B cell (primary cell): Measurements from ENCODE around the gene PLCL1. TPM values are rescaled to one million over a fixed set of nuclear protein-coding genes. Genes with fewer than 3 reads are reported as not detected.

Experiments used
- ATAC-seq: fragments of 200-7000 bp; cut with Tn5 transposase; one replicate; pipeline ENCODE4 v1.10.0; 2021; ENCODE audit warnings: low read depth, mild to moderate bottlenecking, moderate number of reproducible peaks, moderate library complexity
- CTCF ChIA-PET: fragments of 350-600 bp; sonication (Branson Sonifier 250); formaldehyde crosslinking; loops from one replicate; lab custom pipeline; 2021; ENCODE audit warnings: antibody characterized with exemption, inconsistent platforms; lab: Charles Lee
- POLR2A ChIA-PET: fragments of 350-600 bp; sonication (Branson Sonifier 250); formaldehyde crosslinking; loops from one replicate; lab custom pipeline; 2021; ENCODE audit warnings: antibody characterized with exemption; lab: Charles Lee
- DNase-seq: peaks from one replicate; pipeline ENCODE4 v3.0.0; 2013
- H2AFZ ChIP-seq: 2 replicates; pipeline ENCODE4 v1.6.1; 2012; ENCODE audit warnings: mild to moderate bottlenecking, low read depth, low read length; ENCODE audit not compliant: insufficient read depth, poor library complexity, severe bottlenecking
- H3K27ac ChIP-seq, 2 donors: 1 replicate in 1 of 2; 2 replicates in 1 of 2; pipeline ENCODE4 v1.5.1; 2012 to 2013; ENCODE audit warnings: low read length in 2 of 2, mild to moderate bottlenecking in 2 of 2, moderate library complexity in 1 of 2
- H3K27me3 ChIP-seq, 4 experiments: fragments of 200-600 bp in 1 of 4; sonication (generic) in 1 of 4; replicated peaks in 1 of 4; 1 replicate in 2 of 4; 2 replicates in 2 of 4; pipeline versions ENCODE4 v1.6.1 to v1.7.0; 2013 to 2016; ENCODE audit warnings: low read length in 3 of 4, mild to moderate bottlenecking in 2 of 4, mixed read lengths in 1 of 4, moderate library complexity in 1 of 4; ENCODE audit not compliant: insufficient read depth in 4 of 4, control insufficient read depth in 3 of 4; ENCODE audit errors: control extremely low read depth in 1 of 4
- H3K36me3 ChIP-seq, 2 experiments: replicated peaks in 1 of 2; 1 replicate in 1 of 2; 2 replicates in 1 of 2; pipeline versions ENCODE4 v1.6.1 to v1.7.1; 2013; ENCODE audit warnings: low read length in 1 of 2; ENCODE audit not compliant: insufficient read depth in 2 of 2, control insufficient read depth in 1 of 2; ENCODE audit errors: control extremely low read depth in 1 of 2, extremely low read depth in 1 of 2
- H3K4me1 ChIP-seq, 2 donors: fragments of 200-600 bp in 1 of 2; sonication (generic) in 1 of 2; 1 replicate in 1 of 2; 2 replicates in 1 of 2; pipeline versions ENCODE4 v1.5.1 to v1.6.1; 2013 to 2017; ENCODE audit warnings: low read length in 2 of 2; ENCODE audit not compliant: control insufficient read depth in 2 of 2, insufficient read depth in 2 of 2
- H3K4me2 ChIP-seq: replicated peaks from 2 replicates; pipeline ENCODE3; 2012; ENCODE audit warnings: mild to moderate bottlenecking, low read depth, low read length; ENCODE audit not compliant: poor library complexity, severe bottlenecking
- H3K4me3 ChIP-seq, 5 experiments: fragments of 200-600 bp in 1 of 5; sonication (generic) in 1 of 5; 1 replicate in 3 of 5; 2 replicates in 2 of 5; pipeline versions ENCODE4 v1.5.1 to v1.7.0; 2011 to 2016; ENCODE audit warnings: low read length in 4 of 5, mild to moderate bottlenecking in 4 of 5, low read depth in 2 of 5, control low read depth in 1 of 5, moderate library complexity in 1 of 5; ENCODE audit not compliant: insufficient read depth in 1 of 5; ENCODE audit errors: control extremely low read depth in 1 of 5, extremely low read depth in 1 of 5
- H3K79me2 ChIP-seq: fragments of 200-600 bp; sonication (generic); one replicate; pipeline ENCODE4 v1.6.0; 2016; ENCODE audit warnings: low read length; ENCODE audit not compliant: control insufficient read depth, insufficient read depth
- H3K9ac ChIP-seq: fragments of 200-600 bp; sonication (generic); 2 replicates; pipeline ENCODE4 v1.6.1; 2017; ENCODE audit warnings: mild to moderate bottlenecking, low read length, moderate library complexity
- H3K9me3 ChIP-seq, 3 donors: one replicate each; pipeline versions ENCODE4 v1.6.1 to v1.7.1; 2013; ENCODE audit warnings: low read length in 2 of 3; ENCODE audit not compliant: control insufficient read depth in 2 of 3, insufficient read depth in 1 of 3; ENCODE audit errors: control extremely low read depth in 1 of 3
- H4K20me1 ChIP-seq: 2 replicates; pipeline ENCODE4 v1.6.0; 2012; ENCODE audit warnings: mild to moderate bottlenecking, low read length; ENCODE audit not compliant: insufficient read depth, control insufficient read depth, poor library complexity, severe bottlenecking
- H3K27ac Mint-ChIP-seq: one replicate; pipeline ENCODE4 v1.8.0; 2021; ENCODE audit warnings: mixed read lengths
- H3K27me3 Mint-ChIP-seq: one replicate; pipeline ENCODE4 v1.8.0; 2021; ENCODE audit warnings: mixed read lengths
- H3K4me1 Mint-ChIP-seq: one replicate; pipeline ENCODE4 v1.8.0; 2021; ENCODE audit warnings: mixed read lengths
- H3K4me3 Mint-ChIP-seq: one replicate; pipeline ENCODE4 v1.8.0; 2021; ENCODE audit warnings: mixed read lengths
- H3K9me3 Mint-ChIP-seq: one replicate; pipeline ENCODE4 v1.8.0; 2022; ENCODE audit warnings: mixed read lengths; ENCODE audit not compliant: insufficient read depth
- CTCF ChIP-seq: fragments of 200-600 bp; IDR thresholded peaks from one replicate; pipeline ENCODE4 v1.8.0; 2022; ENCODE audit warnings: antibody characterized with exemption, mild to moderate bottlenecking
- EZH2 ChIP-seq: IDR thresholded peaks from 2 replicates; pipeline ENCODE4 v1.6.1; 2012; ENCODE audit warnings: borderline replicate concordance, low read depth, mild to moderate bottlenecking, moderate library complexity, low read length; ENCODE audit not compliant: insufficient read depth, poor library complexity, severe bottlenecking
- WGBS: methylation state at CpG from one replicate; pipeline ENCODE4 v1.1.5; 2013; ENCODE audit warnings: missing lambda C conversion rate; ENCODE audit not compliant: insufficient coverage; 5-methylcytosine and 5-hydroxymethylcytosine counted together
- intact Hi-C: fragments of 100-400 bp; cut with micrococcal nuclease; formaldehyde crosslinking; loops from one replicate; pipeline ENCODE4 v1.10.0; 2022
- polyA plus RNA-seq: library from polyadenylated mRNA; depleted of rRNA; stranded (reverse); fragments of >200 nt; gene quantifications from 2 replicates; pipeline ENCODE4 v1.2.3, GENCODE V29; 2012
- total RNA-seq, 2 donors: library from RNA; stranded (reverse); fragments of 120-200 nt in 1 of 2; gene quantifications; 1 replicate in 1 of 2; 2 replicates in 1 of 2; pipeline versions ENCODE4 v1.2.3 to v1.2.4, GENCODE V29; 2013 to 2022

The PLCL1 gene
- total and polyA plus RNA-seq, 2 donors (not counting 1 experiment from before 2014, with no cell fraction given) = 0.07 to 0.25 TPM

GRCh38 chr2:198178766-198179165, 374.4 kb downstream of the PLCL1 start:
- H3K4me3 ChIP-seq = no peak overlapping the region
- Mint-ChIP-seq H3K27me3 (no peaks in the 10 kb centered on the region), H3K27ac (no peak overlapping the region), H3K4me1 (no peaks in the 10 kb centered on the region), H3K9me3 (peaks cover 3% of the 10 kb centered on the region), H3K4me3 (no peak overlapping the region)
- ChIA-PET CTCF (interaction anchor here (0.6 to 0.7 kb wide), 2 partner anchors 38 to 122 kb away, joined by 3 to 5 read pairs; no protein-coding TSS in a partner anchor), POLR2A (no interaction called here)
- H3K36me3 ChIP-seq = no peaks in the 10 kb centered on the region
- no peaks in the 10 kb centered on the region for H3K27me3 ChIP-seq
- intact Hi-C loops = no loop called here
- peaks cover 0 to 8% (median 0%) of the 10 kb centered on the region in 3 donors for H3K9me3 ChIP-seq
- no peak overlapping the region for H3K9ac ChIP-seq
- H3K27ac ChIP-seq = no peak overlapping the region
- H3K79me2 ChIP-seq = no peaks in the 10 kb centered on the region
- H3K4me1 ChIP-seq = no peaks in the 10 kb centered on the region
- H2AFZ ChIP-seq = no peak overlapping the region
- ATAC-seq = no peak
- no peaks in the 10 kb centered on the region for H4K20me1 ChIP-seq
- TF ChIP-seq CTCF = no peak
- TF ChIP-seq EZH2 = no peak
- H3K4me2 ChIP-seq = no peak overlapping the region
- no peak for DNase-seq

DNA sequence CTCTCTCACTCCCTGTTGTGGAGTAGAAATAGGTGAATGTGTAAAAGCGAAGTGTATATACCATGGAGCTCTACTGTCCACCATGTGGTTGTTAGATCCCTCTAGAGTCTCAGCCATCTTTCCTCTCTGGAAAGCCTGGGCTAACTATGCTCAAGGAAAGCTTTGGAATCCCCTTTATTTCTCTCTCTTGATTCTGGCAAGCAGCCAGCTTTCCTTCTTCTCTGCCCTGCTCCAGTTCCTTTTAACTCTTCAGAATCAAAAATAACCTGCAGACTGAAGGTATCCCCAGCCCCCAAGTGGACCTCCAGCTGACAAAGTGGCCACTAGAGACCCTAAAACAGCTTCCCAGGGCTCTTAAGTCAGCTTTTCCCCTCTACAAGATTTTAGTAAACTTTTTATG, 381.9 kb downstream of the PLCL1 start:
- H3K27ac ChIP-seq = no peak overlapping the region
- H3K9me3 Mint-ChIP-seq = no peaks in the 10 kb centered on the region
- no peak overlapping the region for H3K9ac ChIP-seq
- peaks cover 0 to 8% (median 0%) of the 10 kb centered on the region in 3 donors for H3K9me3 ChIP-seq
- no peaks in the 10 kb centered on the region for H3K79me2 ChIP-seq
- no peaks in the 10 kb centered on the region for H4K20me1 ChIP-seq
- ATAC-seq (no peak), DNase-seq (no peak)
- H3K4me2 ChIP-seq = no peak overlapping the region
- no peaks in the 10 kb centered on the region for H3K36me3 ChIP-seq
- no peaks in the 10 kb centered on the region for H3K27me3 ChIP-seq
- no peaks in the 10 kb centered on the region for H3K4me1 ChIP-seq
- CTCF ChIA-PET = no interaction called here
- POLR2A ChIA-PET = no interaction called here
- no peak overlapping the region for H3K4me3 ChIP-seq
- no peak overlapping the region for H3K27ac Mint-ChIP-seq
- no peak for TF ChIP-seq EZH2
- TF ChIP-seq CTCF = no peak
- no peaks in the 10 kb centered on the region for H3K27me3 Mint-ChIP-seq
- no peak overlapping the region for H3K4me3 Mint-ChIP-seq
- intact Hi-C loops = no loop called here
- H2AFZ ChIP-seq = no peak overlapping the region
- no CpG with 5 or more reads among the region's 1 CpG for WGBS
- no peaks in the 10 kb centered on the region for H3K4me1 Mint-ChIP-seq
